ENCODE results near the gene SERPINA10.

DNA sequence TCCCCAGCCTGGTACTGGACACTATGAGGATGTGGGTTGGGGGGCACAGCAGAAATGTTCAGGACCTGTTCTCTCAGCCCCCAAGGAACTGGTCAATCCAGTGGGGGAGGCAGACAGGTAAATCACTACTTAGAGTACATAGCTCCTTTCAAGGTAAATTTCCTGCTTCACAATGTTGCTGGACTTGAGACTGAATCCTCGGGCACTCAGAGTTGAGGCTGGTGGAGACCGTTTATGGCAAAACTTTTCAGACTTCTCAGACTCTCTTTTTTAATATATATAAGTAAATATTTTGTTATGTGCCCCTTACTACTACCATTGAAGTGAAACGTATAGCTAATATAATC lies 483 bp upstream of the SERPINA10 start:
- TF ChIP-seq, protein P1, sequence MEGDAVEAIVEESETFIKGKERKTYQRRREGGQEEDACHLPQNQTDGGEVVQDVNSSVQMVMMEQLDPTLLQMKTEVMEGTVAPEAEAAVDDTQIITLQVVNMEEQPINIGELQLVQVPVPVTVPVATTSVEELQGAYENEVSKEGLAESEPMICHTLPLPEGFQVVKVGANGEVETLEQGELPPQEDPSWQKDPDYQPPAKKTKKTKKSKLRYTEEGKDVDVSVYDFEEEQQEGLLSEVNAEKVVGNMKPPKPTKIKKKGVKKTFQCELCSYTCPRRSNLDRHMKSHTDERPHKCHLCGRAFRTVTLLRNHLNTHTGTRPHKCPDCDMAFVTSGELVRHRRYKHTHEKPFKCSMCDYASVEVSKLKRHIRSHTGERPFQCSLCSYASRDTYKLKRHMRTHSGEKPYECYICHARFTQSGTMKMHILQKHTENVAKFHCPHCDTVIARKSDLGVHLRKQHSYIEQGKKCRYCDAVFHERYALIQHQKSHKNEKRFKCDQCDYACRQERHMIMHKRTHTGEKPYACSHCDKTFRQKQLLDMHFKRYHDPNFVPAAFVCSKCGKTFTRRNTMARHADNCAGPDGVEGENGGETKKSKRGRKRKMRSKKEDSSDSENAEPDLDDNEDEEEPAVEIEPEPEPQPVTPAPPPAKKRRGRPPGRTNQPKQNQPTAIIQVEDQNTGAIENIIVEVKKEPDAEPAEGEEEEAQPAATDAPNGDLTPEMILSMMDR (IDR thresholded peaks at IDR 0.05) = no peak
- TF ChIP-seq POLR2A (IDR thresholded peaks at IDR 0.05) = no peak
- no peak for TF ChIP-seq EP300 (IDR thresholded peaks at IDR 0.05)
- TF ChIP-seq POLR2AphosphoS5 (IDR thresholded peaks at IDR 0.05) = no peak
